Putamen (tissue), 1 donor: Measurements from ENCODE around the gene SMIM5.

Experiments used
- DNase-seq: peaks from one replicate; pipeline ENCODE4 v3.0.0-alpha.2; 2016; ENCODE audit warnings: low spot score

The SMIM5 gene

DNA sequence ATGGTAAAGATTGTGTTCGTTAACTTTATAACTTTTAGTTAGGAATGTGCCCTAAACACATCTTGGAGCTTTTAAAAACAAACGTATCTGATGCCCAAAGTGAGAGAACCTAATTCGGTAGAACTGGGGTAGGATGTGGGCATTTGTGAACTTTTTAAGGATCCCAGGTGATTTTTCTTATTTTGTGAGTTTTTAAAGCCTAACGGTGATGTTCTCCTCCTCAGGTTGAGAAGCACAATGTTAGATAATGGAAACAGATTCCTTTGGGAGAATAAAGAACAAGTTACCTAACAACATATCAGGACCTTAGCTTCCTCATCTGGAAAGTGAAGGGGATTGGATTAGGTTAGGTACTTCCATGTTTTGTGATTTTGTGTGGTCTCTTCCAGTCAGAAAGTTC lies 34.6 kb downstream of the SMIM5 start:
- no peak for DNase-seq

DNA sequence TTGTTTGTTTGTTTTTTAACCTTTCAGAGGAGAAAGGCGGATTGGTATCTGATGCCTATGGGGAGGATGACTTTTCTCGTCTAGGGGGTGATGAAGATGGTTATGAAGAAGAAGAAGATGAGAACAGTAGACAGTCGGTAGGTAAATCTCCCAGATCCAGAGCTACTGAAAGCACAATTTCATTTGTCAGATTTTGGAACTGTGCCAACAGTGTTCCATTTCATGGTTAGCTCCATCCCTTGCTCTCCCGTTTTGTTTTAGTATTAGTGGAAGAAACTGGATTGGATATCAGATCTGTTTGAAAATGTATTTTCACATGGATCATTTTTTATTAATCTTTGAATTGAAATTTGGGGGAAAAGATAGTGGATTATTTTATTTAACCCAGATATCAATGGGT lies 35.3 kb downstream of the SMIM5 start:
- DNase-seq, result no peak

DNA sequence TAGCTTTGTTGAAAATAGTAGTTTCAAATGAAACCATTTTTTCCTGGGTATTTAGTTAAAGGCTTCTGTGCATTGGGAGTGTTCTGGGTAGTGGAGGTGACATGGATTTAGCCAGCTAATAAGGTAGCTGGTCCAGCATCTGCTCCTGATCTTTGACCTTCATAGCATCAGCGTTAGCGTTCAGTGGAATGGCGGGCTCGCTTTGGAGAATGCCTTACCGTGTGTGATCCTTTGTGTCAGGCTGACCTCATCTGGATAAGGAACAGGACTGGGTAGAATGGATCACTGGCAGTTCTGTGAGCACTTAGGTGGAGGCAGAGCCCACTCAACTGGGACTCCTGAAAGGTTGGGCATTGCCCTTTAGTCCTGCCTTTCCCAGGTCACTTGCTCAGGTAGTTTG lies 37.6 kb downstream of the SMIM5 start:
- no peak for DNase-seq

DNA sequence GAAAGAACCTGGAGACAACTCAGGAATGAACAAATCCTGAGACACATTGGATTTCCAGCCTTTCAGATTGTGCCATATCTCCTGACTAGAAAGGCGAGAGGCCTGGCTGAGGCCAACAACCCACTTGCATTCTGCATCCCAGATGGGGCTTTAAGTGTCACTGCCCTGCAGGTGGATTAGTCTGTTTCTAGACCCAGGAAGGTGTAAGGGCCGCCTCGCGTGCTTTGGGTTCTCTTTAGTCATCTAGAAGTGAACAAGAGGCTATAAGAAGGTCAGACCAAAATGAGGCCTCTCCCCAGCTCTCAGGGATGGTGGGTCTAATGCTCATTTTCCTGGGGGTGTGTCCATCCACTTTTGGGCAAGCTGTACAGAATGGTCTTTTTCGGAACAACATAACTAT lies 38.8 kb downstream of the SMIM5 start:
- no peak for DNase-seq

DNA sequence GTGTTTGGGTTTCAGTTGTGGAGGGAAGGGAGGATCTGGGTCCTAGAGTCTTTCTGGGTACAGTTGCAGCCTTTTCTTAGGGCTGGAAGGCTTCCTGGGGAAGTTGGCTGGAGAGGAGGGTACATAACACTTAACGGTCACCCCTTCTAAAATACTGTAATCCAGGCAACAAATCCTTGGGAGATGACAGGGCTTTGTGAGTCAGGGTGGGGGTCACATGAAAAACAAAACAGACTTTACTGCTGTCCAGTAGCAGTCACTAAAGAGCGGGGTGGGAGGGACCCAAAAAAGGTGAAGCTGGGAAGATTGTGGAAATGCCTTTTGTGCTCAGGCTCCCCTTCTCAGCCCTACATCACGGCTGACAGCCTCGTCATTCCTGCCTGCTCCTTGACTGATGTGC lies 40.3 kb downstream of the SMIM5 start:
- DNase-seq, result no peak

DNA sequence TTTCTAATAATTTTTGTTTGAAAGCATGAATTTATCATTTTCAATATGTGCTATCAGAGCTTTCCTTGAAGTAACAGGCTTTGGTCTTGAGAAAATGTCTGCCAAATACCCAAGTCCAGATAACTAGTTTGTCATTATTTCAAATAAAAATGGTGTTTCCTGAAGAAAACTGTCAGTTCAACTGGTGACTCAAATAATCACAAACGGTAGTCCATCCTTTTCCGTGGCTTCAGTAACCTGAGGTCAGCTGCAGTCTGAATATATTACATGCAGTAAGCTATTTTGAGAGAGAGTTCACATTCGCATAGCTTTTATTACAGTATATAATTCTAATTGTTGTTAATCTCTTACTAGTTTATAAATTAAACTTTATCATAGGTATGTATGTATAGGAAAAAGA lies 43.2 kb downstream of the SMIM5 start:
- DNase-seq, result no peak

DNA sequence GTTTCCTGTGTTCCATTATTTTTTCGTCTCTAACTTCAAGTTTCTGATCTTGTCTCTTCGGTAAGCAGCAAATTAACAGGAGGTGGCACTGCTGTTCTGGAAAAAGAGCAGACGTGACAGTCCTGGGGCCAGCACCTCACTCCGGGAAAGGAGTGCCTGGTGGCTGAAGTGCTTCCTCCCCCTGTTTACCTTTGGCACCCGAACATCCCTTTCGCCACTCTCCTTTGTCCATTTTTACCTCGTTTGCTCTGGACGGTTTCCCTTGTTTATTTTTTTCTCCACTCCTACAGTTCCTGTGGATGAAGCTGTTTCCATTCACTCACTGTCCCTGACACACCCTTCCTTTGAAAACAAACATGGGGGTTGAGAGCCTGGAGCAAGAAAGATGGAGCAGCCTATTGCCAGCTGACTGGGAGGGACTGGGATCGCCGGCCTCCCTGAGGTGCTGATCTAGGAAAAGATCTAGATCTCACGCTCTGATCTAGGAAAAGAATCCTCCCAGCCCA lies 46.5 kb downstream of the SMIM5 start:
- DNase-seq, result no peak

DNA sequence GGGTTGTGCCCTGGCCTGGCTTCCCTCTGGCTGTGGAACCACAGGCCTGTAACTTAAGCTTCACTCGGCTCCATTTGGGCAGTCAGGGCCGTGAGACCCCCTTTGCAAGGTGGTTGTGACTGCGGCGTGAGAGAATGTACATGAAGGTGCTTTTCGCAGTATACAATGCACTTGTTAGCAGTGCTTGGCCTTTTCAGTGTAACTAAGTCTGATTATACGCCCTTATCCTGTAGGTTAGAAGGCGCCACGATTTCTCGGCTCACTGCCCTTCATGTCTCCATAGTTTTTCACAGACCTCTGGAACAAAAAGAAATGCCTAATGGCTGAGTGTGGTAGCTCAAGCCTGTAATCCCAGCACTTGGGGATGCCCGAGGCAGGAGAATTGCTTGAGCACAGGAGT lies 47.2 kb downstream of the SMIM5 start:
- no peak for DNase-seq

DNA sequence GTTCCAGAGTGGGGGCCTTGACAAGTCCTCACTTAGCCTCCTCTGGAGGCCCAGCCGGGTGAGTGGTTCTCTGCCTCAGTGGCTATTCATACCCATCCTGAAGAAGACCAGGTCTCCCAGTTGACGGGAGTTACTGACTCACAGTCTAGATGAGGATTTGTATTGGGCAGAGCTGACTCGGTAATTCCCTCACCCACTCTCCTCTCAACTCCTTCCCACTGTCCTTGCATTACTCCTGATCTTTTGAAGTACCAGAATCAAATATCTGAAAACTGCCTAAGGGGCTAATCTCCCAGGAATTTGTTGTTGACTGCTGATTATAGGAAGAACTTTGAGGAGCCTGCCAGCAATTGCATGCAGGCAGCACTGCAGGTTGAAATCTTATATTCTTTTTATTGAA lies 48.1 kb downstream of the SMIM5 start:
- DNase-seq, result no peak

DNA sequence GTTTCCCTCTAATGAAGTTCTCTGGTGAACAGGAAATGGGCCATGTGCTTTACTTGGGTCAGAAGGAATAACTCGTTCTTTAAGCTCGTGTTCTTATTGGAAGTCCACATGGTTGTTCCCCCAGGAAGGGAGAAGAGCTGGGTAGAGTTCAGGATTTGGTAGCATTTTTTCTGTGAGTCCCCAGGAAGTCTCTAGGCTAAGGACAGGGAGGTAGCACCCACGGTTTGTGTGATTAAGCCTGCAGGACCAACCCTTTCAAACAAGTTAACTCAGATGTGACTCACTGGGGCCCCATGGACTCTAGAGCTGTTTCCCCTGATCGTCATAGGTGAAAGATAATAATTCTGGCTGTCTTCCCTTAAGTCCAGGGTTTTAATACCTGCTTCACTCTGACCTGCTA lies 50.3 kb downstream of the SMIM5 start:
- no peak for DNase-seq

DNA sequence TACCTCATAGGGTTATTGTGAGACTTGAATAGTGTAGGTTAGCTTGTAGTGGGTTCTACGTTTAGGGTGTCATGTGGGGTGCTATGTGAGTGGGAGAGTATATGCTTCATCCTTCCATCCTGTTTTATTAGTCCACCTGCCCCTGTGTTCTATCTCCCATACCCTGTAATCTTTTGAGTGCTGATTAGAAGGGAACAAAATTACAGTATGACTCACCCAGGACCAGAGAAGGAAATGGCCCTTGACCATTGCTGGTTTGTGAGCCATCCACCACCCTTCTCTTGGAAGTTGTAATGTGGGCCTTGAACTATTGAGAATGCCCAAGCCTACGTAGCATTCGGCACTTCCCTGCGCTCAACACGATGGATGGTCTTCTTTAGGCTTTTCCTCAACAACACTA lies 51.0 kb downstream of the SMIM5 start:
- DNase-seq, result no peak

DNA sequence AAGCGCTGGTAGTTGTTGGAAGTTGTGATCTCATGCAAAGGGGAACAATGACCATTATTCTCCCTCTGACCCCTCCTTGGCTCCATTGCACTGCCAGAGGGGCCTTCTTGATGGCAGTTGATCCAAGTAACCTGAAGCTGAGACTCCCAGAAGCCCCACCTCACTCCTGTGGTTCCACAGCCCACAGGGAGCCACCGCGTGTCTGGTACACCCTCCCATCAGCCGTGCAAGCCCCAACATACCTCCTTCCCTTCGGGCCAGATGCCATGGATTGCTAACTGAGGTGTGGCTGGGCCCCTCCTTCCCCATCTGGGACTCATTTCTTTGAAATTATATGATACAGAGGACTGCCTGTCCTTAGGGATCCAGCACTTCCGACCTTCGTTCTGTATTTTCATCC lies 51.7 kb downstream of the SMIM5 start:
- no peak for DNase-seq

DNA sequence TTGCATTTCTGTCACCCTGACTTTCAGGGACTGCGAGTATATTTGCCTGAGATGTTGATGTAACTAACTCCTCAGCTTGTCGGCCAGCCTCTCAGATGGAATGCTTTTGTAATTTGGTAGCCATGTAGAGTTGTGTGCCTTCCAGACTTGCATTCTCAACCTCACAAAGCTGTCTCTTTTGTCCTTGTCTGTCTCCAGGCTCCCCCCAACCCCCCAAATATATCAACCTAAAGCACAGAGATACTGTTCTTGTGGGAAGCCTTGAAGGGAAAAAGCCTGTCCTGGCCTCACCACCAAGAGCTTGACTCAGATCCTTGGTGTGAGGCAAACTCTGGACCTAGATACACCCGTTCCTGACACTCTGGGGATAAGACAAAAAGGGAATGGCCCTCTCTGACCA lies 52.3 kb downstream of the SMIM5 start:
- no peak for DNase-seq

DNA sequence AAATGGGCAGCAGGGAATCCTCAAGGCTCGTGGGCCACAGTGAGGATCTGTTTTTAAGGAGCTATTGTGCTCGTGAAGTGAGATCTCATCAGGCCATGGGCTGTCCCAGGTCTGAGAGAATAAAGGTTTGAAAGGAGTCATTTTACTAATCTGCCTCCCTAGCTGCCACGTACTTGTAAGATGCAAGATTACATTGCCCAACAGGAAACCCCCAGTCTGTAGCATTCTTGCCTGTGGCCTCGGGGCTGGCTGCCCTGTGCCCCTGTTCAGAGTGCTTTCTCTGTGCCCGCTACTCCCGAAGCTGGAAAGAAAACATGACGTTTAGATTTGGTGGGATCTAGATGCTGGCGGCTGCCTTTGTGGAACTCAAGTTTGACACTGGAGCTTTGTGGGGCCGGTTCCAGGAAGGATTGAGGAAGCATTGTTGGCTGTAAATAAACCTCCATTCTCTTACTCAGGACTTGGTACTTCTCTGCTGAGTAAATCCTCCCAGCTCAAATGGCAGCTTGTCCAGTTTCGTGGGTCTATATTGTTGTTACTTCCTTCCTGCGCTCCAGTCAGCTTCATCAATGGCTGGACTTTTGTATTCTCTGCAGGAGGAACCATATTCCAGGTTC lies 55.1 kb downstream of the SMIM5 start:
- DNase-seq, result no peak

DNA sequence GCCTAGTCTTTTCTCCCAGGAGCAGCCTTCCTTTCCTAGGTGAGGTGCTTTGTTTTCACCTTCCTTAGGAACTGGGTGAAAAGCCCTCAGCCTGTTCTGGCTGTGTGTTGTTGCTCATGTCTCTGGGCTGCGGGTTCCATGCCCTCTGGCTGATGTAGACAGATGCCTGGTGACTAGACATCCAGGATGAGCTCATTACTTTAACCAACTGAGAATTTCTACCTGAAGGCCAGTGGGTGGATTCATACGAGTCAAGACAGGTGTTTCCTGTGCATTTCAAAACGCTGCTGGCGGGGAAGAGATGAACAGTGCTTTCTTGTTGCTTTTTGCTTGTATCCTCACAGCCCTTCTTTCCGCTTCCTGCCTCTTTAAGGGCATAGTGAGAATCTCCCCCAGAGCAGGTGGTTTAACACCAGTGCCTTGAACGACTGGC lies 56.2 kb downstream of the SMIM5 start:
- DNase-seq, result no peak
